Caki2 (cell line): ENCODE results near the gene PRIM1. TPM values are rescaled to one million over a fixed set of nuclear protein-coding genes. Genes with fewer than 3 reads are reported as not detected.
"Not testable (repeated sequence)": the region's sequence is repeated elsewhere in the genome, so short reads cannot be mapped to it uniquely, and the experiment has no call there.

ENCODE experiments used
- DNase-seq: peaks from one replicate; pipeline ENCODE4 v3.0.0-alpha.2; 2015; ENCODE audit warnings: low read depth
- in situ Hi-C: cut with HindIII; loops from 2 replicates; pipeline ENCODE4 v1.10.0; 2016; ENCODE audit warnings: low sequenced_read_pairs, low pct_unique_long_range_greater_than_20kb, mixed read lengths
- total RNA-seq: library from RNA; depleted of rRNA; stranded (reverse); fragments of >200 nt; shearing (Covaris generic); gene quantifications from 2 replicates; pipeline ENCODE4 v1.2.3, GENCODE V29; 2014; ENCODE audit warnings: low replicate concordance

Gene PRIM1
- total RNA-seq, 1 experiment from 2014 or later = 26.0 TPM

GRCh38 chr12:56723352-56723751 is 28.8 kb downstream of the PRIM1 start:
- in situ Hi-C loops = no loop called here

GRCh38 chr12:56722832-56723231 is 29.3 kb downstream of the PRIM1 start:
- no peak for DNase-seq
- in situ Hi-C loops = no loop called here

More at GRCh38 chr12:56723352-56723751, 28.8 kb downstream of the PRIM1 start:
- no peak for DNase-seq

- in situ Hi-C loops = no loop called here
- DNase-seq = no peak
Observed at GRCh38 chr12:56721721-56722120, 30.4 kb downstream of the PRIM1 start.

- in situ Hi-C loops = no loop called here
- DNase-seq = no peak
Observed at GRCh38 chr12:56721216-56721615, 30.9 kb downstream of the PRIM1 start.

GRCh38 chr12:56720731-56721151 is 31.4 kb downstream of the PRIM1 start:
- in situ Hi-C loops = no loop called here
- no peak for DNase-seq

GRCh38 chr12:56719056-56719455 is 33.1 kb downstream of the PRIM1 start:
- in situ Hi-C loops = no loop called here
- no peak for DNase-seq

GRCh38 chr12:56718636-56719035 is 33.5 kb downstream of the PRIM1 start:
- in situ Hi-C loops = no loop called here

GRCh38 chr12:56718149-56718548 is 34.0 kb downstream of the PRIM1 start:
- no peak for DNase-seq
- in situ Hi-C loops = no loop called here

More at GRCh38 chr12:56718636-56719035, 33.5 kb downstream of the PRIM1 start:
- DNase-seq = no peak

- in situ Hi-C loops = no loop called here
- no peak for DNase-seq
Observed at GRCh38 chr12:56716933-56717880, 34.9 kb downstream of the PRIM1 start.

GRCh38 chr12:56716458-56716857 is 35.7 kb downstream of the PRIM1 start:
- in situ Hi-C loops = no loop called here
- no peak for DNase-seq

- DNase-seq = no peak
- in situ Hi-C loops = no loop called here
Observed at GRCh38 chr12:56715798-56716197, 36.3 kb downstream of the PRIM1 start.

- in situ Hi-C loops = no loop called here
- no peak for DNase-seq
Observed at GRCh38 chr12:56714431-56714929, 37.6 kb downstream of the PRIM1 start.

GRCh38 chr12:56713345-56713744 is 38.8 kb downstream of the PRIM1 start:
- no peak for DNase-seq
- in situ Hi-C loops = no loop called here

- DNase-seq = no peak
- in situ Hi-C loops = no loop called here
Observed at GRCh38 chr12:56709759-56710376, 42.3 kb downstream of the PRIM1 start.

- DNase-seq, in situ Hi-C loops: not testable (repeated sequence)
Observed at GRCh38 chr12:56704522-56704921, 47.6 kb downstream of the PRIM1 start.

- in situ Hi-C loops = no loop called here
- no peak for DNase-seq
Observed at GRCh38 chr12:56699020-56699661, 53.0 kb downstream of the PRIM1 start.

GRCh38 chr12:56695327-56696101 is 56.6 kb downstream of the PRIM1 start:
- DNase-seq = no peak
- in situ Hi-C loops = no loop called here

- no peak for DNase-seq
- in situ Hi-C loops = no loop called here
Observed at GRCh38 chr12:56694161-56694560, 58.0 kb downstream of the PRIM1 start.
